ENCODE results near the gene CCNF.

CCNF gene

GRCh38 chr16:2388139-2388874, 40.9 kb upstream of the CCNF start:
- H3K4me3 ChIP-seq (ENCODE audit: control insufficient read depth in 1 of 7, extremely low read depth in 1 of 7, insufficient read depth in 4 of 7, low read depth in 2 of 7, low read length in 6 of 7) = no peak overlapping the region
- H3K27ac ChIP-seq (ENCODE audit: insufficient read depth in 1 of 2, low read depth in 1 of 2, low read length in 2 of 2, poor library complexity in 1 of 2, severe bottlenecking in 2 of 2) = no peak overlapping the region
- CTCF ChIA-PET = interaction anchor here (1.6 kb wide), 1 partner anchor 8 kb away, joined by 3 read pairs; no protein-coding TSS in a partner anchor
- peaks cover 0 to 6% (median 6%) of the 10 kb centered on the region in 5 experiments for H3K9me3 ChIP-seq (ENCODE audit: control extremely low read depth in 1 of 5, control insufficient read depth in 4 of 5, insufficient read depth in 2 of 5, low read depth in 1 of 5, low read length in 4 of 5)
- DNase-seq = no peak
- H3K4me1 ChIP-seq (ENCODE audit: control extremely low read depth in 1 of 4, control insufficient read depth in 4 of 4, insufficient read depth in 4 of 4, low read length in 3 of 4) = no peaks in the 10 kb centered on the region
- H3K27me3 ChIP-seq (replicated peaks in 2 of 5; ENCODE audit: control insufficient read depth in 4 of 5, insufficient read depth in 5 of 5, low read length in 4 of 5) = no peaks in the 10 kb centered on the region
- WGBS (ENCODE audit: insufficient coverage) = 100% methylated on average over 2 of the region's 3 CpGs
- POLR2A ChIA-PET = no interaction called here
- H3K36me3 ChIP-seq (ENCODE audit: control insufficient read depth in 4 of 4, insufficient read depth in 4 of 4, low read length in 3 of 4) = no peaks in the 10 kb centered on the region

GRCh38 chr16:2388875-2389433, 40.3 kb upstream of the CCNF start:
- DNase-seq = no peak
- H3K4me1 ChIP-seq (ENCODE audit: control extremely low read depth in 1 of 4, control insufficient read depth in 4 of 4, insufficient read depth in 4 of 4, low read length in 3 of 4) = no peaks in the 10 kb centered on the region
- 83% methylated on average over 2 of the region's 2 CpGs for WGBS (ENCODE audit: insufficient coverage)
- peaks cover 0 to 6% (median 6%) of the 10 kb centered on the region in 5 experiments for H3K9me3 ChIP-seq (ENCODE audit: control extremely low read depth in 1 of 5, control insufficient read depth in 4 of 5, insufficient read depth in 2 of 5, low read depth in 1 of 5, low read length in 4 of 5)
- ChIA-PET CTCF (interaction anchor here (1.6 kb wide), 1 partner anchor 9 kb away, joined by 3 read pairs; no protein-coding TSS in a partner anchor), POLR2A (interaction anchor here (0.6 kb wide), 1 partner anchor 13 kb away, joined by 3 read pairs; no protein-coding TSS in a partner anchor)
- H3K4me3 ChIP-seq (ENCODE audit: control insufficient read depth in 1 of 7, extremely low read depth in 1 of 7, insufficient read depth in 4 of 7, low read depth in 2 of 7, low read length in 6 of 7) = no peak overlapping the region
- H3K27me3 ChIP-seq (replicated peaks in 2 of 5; ENCODE audit: control insufficient read depth in 4 of 5, insufficient read depth in 5 of 5, low read length in 4 of 5) = no peaks in the 10 kb centered on the region
- H3K27ac ChIP-seq (ENCODE audit: insufficient read depth in 1 of 2, low read depth in 1 of 2, low read length in 2 of 2, poor library complexity in 1 of 2, severe bottlenecking in 2 of 2) = no peak overlapping the region
- no peaks in the 10 kb centered on the region for H3K36me3 ChIP-seq (ENCODE audit: control insufficient read depth in 4 of 4, insufficient read depth in 4 of 4, low read length in 3 of 4)

- no peak for DNase-seq
- H3K27me3 ChIP-seq (replicated peaks in 2 of 5; ENCODE audit: control insufficient read depth in 4 of 5, insufficient read depth in 5 of 5, low read length in 4 of 5) = peaks cover 0 to 7% (median 3%) of the 10 kb centered on the region in 5 experiments
- CTCF ChIA-PET = interaction anchor here (0.7 to 2.1 kb wide), 4 partner anchors 12 to 32 kb away, joined by 3 to 5 read pairs (median 3); no protein-coding TSS in a partner anchor
- peaks cover 0 to 6% (median 6%) of the 10 kb centered on the region in 5 experiments for H3K9me3 ChIP-seq (ENCODE audit: control extremely low read depth in 1 of 5, control insufficient read depth in 4 of 5, insufficient read depth in 2 of 5, low read depth in 1 of 5, low read length in 4 of 5)
- H3K4me3 ChIP-seq (ENCODE audit: control insufficient read depth in 1 of 7, extremely low read depth in 1 of 7, insufficient read depth in 4 of 7, low read depth in 2 of 7, low read length in 6 of 7) = no peak overlapping the region
- POLR2A ChIA-PET = no interaction called here
- H3K4me1 ChIP-seq (ENCODE audit: control extremely low read depth in 1 of 4, control insufficient read depth in 4 of 4, insufficient read depth in 4 of 4, low read length in 3 of 4) = no peaks in the 10 kb centered on the region
- no peaks in the 10 kb centered on the region for H3K36me3 ChIP-seq (ENCODE audit: control insufficient read depth in 4 of 4, insufficient read depth in 4 of 4, low read length in 3 of 4)
- no peak overlapping the region for H3K27ac ChIP-seq (ENCODE audit: insufficient read depth in 1 of 2, low read depth in 1 of 2, low read length in 2 of 2, poor library complexity in 1 of 2, severe bottlenecking in 2 of 2)
These were observed 37.2 kb upstream of the CCNF start for GRCh38 chr16:2392025-2392424.

GRCh38 chr16:2398520-2398919, 30.7 kb upstream of the CCNF start:
- DNase-seq = no peak
- WGBS (ENCODE audit: insufficient coverage) = 96% methylated on average over 4 of the region's 5 CpGs
- Histone ChIP-seq H3K4me1 (ENCODE audit: control extremely low read depth in 1 of 4, control insufficient read depth in 4 of 4, insufficient read depth in 4 of 4, low read length in 3 of 4) (no peaks in the 10 kb centered on the region), H3K36me3 (ENCODE audit: control insufficient read depth in 4 of 4, insufficient read depth in 4 of 4, low read length in 3 of 4) (no peaks in the 10 kb centered on the region), H3K27me3 (replicated peaks in 2 of 5; ENCODE audit: control insufficient read depth in 4 of 5, insufficient read depth in 5 of 5, low read length in 4 of 5) (peaks cover 0 to 10% (median 3%) of the 10 kb centered on the region in 5 experiments), H3K9me3 (ENCODE audit: control extremely low read depth in 1 of 5, control insufficient read depth in 4 of 5, insufficient read depth in 2 of 5, low read depth in 1 of 5, low read length in 4 of 5) (no peaks in the 10 kb centered on the region), H3K4me3 (ENCODE audit: control insufficient read depth in 1 of 7, extremely low read depth in 1 of 7, insufficient read depth in 4 of 7, low read depth in 2 of 7, low read length in 6 of 7) (no peak overlapping the region), H3K27ac (ENCODE audit: insufficient read depth in 1 of 2, low read depth in 1 of 2, low read length in 2 of 2, poor library complexity in 1 of 2, severe bottlenecking in 2 of 2) (no peak overlapping the region)
- CTCF ChIA-PET = no interaction called here
- POLR2A ChIA-PET = no interaction called here

- H3K27ac ChIP-seq (ENCODE audit: insufficient read depth in 1 of 2, low read depth in 1 of 2, low read length in 2 of 2, poor library complexity in 1 of 2, severe bottlenecking in 2 of 2) = no peak overlapping the region
- H3K36me3 ChIP-seq (ENCODE audit: control insufficient read depth in 4 of 4, insufficient read depth in 4 of 4, low read length in 3 of 4) = no peaks in the 10 kb centered on the region
- ChIA-PET CTCF (interaction anchor here (1.1 kb wide), 1 partner anchor 12 kb away, joined by 3 read pairs; no protein-coding TSS in a partner anchor), POLR2A (no interaction called here)
- DNase-seq = no peak
- 88% methylated on average over 2 of the region's 4 CpGs for WGBS (ENCODE audit: insufficient coverage)
- H3K9me3 ChIP-seq (ENCODE audit: control extremely low read depth in 1 of 5, control insufficient read depth in 4 of 5, insufficient read depth in 2 of 5, low read depth in 1 of 5, low read length in 4 of 5) = no peaks in the 10 kb centered on the region
- H3K27me3 ChIP-seq (replicated peaks in 2 of 5; ENCODE audit: control insufficient read depth in 4 of 5, insufficient read depth in 5 of 5, low read length in 4 of 5) = no peaks in the 10 kb centered on the region
- H3K4me1 ChIP-seq (ENCODE audit: control extremely low read depth in 1 of 4, control insufficient read depth in 4 of 4, insufficient read depth in 4 of 4, low read length in 3 of 4) = no peaks in the 10 kb centered on the region
- H3K4me3 ChIP-seq (ENCODE audit: control insufficient read depth in 1 of 7, extremely low read depth in 1 of 7, insufficient read depth in 4 of 7, low read depth in 2 of 7, low read length in 6 of 7) = no peak overlapping the region
These were observed 25.1 kb upstream of the CCNF start for GRCh38 chr16:2404099-2404498.

- Histone ChIP-seq H3K27ac (ENCODE audit: insufficient read depth in 1 of 2, low read depth in 1 of 2, low read length in 2 of 2, poor library complexity in 1 of 2, severe bottlenecking in 2 of 2) (no peak overlapping the region), H3K4me1 (ENCODE audit: control extremely low read depth in 1 of 4, control insufficient read depth in 4 of 4, insufficient read depth in 4 of 4, low read length in 3 of 4) (peaks cover 0 to 2% (median 0%) of the 10 kb centered on the region in 4 experiments), H3K9me3 (ENCODE audit: control extremely low read depth in 1 of 5, control insufficient read depth in 4 of 5, insufficient read depth in 2 of 5, low read depth in 1 of 5, low read length in 4 of 5) (no peaks in the 10 kb centered on the region), H3K4me3 (ENCODE audit: control insufficient read depth in 1 of 7, extremely low read depth in 1 of 7, insufficient read depth in 4 of 7, low read depth in 2 of 7, low read length in 6 of 7) (no peak overlapping the region), H3K27me3 (replicated peaks in 2 of 5; ENCODE audit: control insufficient read depth in 4 of 5, insufficient read depth in 5 of 5, low read length in 4 of 5) (peaks cover 0 to 10% (median 0%) of the 10 kb centered on the region in 5 experiments), H3K36me3 (ENCODE audit: control insufficient read depth in 4 of 4, insufficient read depth in 4 of 4, low read length in 3 of 4) (no peaks in the 10 kb centered on the region)
- DNase-seq = no peak
- ChIA-PET POLR2A (no interaction called here), CTCF (no interaction called here)
- 100% methylated on average over 1 of the region's 2 CpGs for WGBS (ENCODE audit: insufficient coverage)
These were observed 14.2 kb upstream of the CCNF start for GRCh38 chr16:2415085-2415484.

GRCh38 chr16:2420035-2420434, 9.2 kb upstream of the CCNF start:
- peaks cover 0 to 2% (median 0%) of the 10 kb centered on the region in 4 experiments for H3K4me1 ChIP-seq (ENCODE audit: control extremely low read depth in 1 of 4, control insufficient read depth in 4 of 4, insufficient read depth in 4 of 4, low read length in 3 of 4)
- peaks cover 0 to 2% (median 0%) of the 10 kb centered on the region in 5 experiments for H3K27me3 ChIP-seq (replicated peaks in 2 of 5; ENCODE audit: control insufficient read depth in 4 of 5, insufficient read depth in 5 of 5, low read length in 4 of 5)
- ChIA-PET CTCF (interaction anchor here (0.8 kb wide), 1 partner anchor 33 kb away, joined by 4 read pairs; no protein-coding TSS in a partner anchor), POLR2A (interaction anchor here (0.5 kb wide), 1 partner anchor 9 kb away, joined by 3 read pairs; the partner anchor contains the start of gene CCNF)
- H3K4me3 ChIP-seq (ENCODE audit: control insufficient read depth in 1 of 7, extremely low read depth in 1 of 7, insufficient read depth in 4 of 7, low read depth in 2 of 7, low read length in 6 of 7) = no peak overlapping the region
- no peaks in the 10 kb centered on the region for H3K36me3 ChIP-seq (ENCODE audit: control insufficient read depth in 4 of 4, insufficient read depth in 4 of 4, low read length in 3 of 4)
- DNase-seq = peak in 2 of 3 donors; percentile 21 to 29
- no peaks in the 10 kb centered on the region for H3K9me3 ChIP-seq (ENCODE audit: control extremely low read depth in 1 of 5, control insufficient read depth in 4 of 5, insufficient read depth in 2 of 5, low read depth in 1 of 5, low read length in 4 of 5)
- H3K27ac ChIP-seq (ENCODE audit: insufficient read depth in 1 of 2, low read depth in 1 of 2, low read length in 2 of 2, poor library complexity in 1 of 2, severe bottlenecking in 2 of 2) = no peak overlapping the region

All from common myeloid progenitor, CD34-positive (primary cell).